ENCODE results near the gene ZDHHC14. TPM values are rescaled to one million over a fixed set of nuclear protein-coding genes. Genes with fewer than 3 reads are reported as not detected.

ZDHHC14 gene
- total and polyA plus RNA-seq, 2 experiments from 2014 or later, result 3.0 to 7.4 TPM

- TF ChIP-seq JUNB (IDR thresholded peaks at IDR 0.05; ENCODE audit: unreplicated experiment), result no peak
- TF ChIP-seq REST (IDR thresholded peaks at IDR 0.05; ENCODE audit: unreplicated experiment), result no peak
- no peak for TF ChIP-seq ETS1 (IDR thresholded peaks at IDR 0.05)
- TF ChIP-seq STAT1 (IDR thresholded peaks at IDR 0.05; ENCODE audit: unreplicated experiment), result no peak
- TF ChIP-seq CREB1 (CRISPR knock-in tag; IDR thresholded peaks at IDR 0.05; ENCODE audit: low read depth), result no peak
- no peak for TF ChIP-seq ZNF331 (CRISPR knock-in tag; IDR thresholded peaks at IDR 0.05; ENCODE audit: low read depth)
- TF ChIP-seq ZNF114 (CRISPR knock-in tag; IDR thresholded peaks at IDR 0.05), result no peak
- no peak for TF ChIP-seq EZH2phosphoT487 (IDR thresholded peaks at IDR 0.05; ENCODE audit: unreplicated experiment)
Observed at GRCh38 chr6:157652601-157653363, 271.8 kb downstream of the ZDHHC14 start (continued).

DNA sequence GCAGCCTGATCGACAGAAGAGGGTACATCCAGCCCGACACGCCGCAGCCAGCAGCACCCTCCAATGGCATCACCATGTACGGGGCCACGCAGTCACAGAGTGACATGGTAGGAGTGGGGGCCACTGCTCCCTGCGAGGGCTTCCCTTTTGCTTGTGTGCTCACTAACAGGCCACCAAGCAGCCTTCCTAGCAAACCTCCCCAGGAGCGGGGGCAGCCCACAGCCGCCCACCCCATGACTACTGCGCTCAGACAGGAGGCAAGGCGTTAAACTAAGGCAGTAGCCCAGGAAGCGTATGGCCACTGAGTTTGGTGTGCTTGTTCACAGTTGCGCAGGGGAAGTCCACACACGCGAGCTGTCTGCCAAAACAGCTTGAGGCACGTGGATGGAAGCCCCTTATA lies 272.5 kb downstream of the ZDHHC14 start:
- Histone ChIP-seq H3K9me2 (ENCODE audit: insufficient read depth) (no peaks in the 10 kb centered on the region), H3F3A (replicated peaks; ENCODE audit: low read depth) (no peaks in the 10 kb centered on the region), H3K4me1 (ENCODE audit: insufficient read depth) (no peaks in the 10 kb centered on the region), H3K4me2 (no peak overlapping the region), H3K36me3 (ENCODE audit: insufficient read depth) (no peaks in the 10 kb centered on the region), H3K79me2 (replicated peaks; ENCODE audit: insufficient read depth) (no peaks in the 10 kb centered on the region), H3K4me3 (no peak overlapping the region), H3K27me3 (ENCODE audit: insufficient read depth) (no peaks in the 10 kb centered on the region), H3K27ac (ENCODE audit: low read depth) (no peak overlapping the region), H4K20me1 (replicated peaks; ENCODE audit: insufficient read depth) (no peaks in the 10 kb centered on the region), H2AFZ (no peak overlapping the region)
- no peak for DNase-seq (ENCODE audit: low spot score)
- Mint-ChIP-seq H3K9me3 (no peaks in the 10 kb centered on the region), H3K4me3 (no peak overlapping the region), H3K4me1 (peaks cover 6% of the 10 kb centered on the region), H3K27ac (no peak overlapping the region), H3K36me3 (ENCODE audit: low read depth) (no peaks in the 10 kb centered on the region), H3K27me3 (ENCODE audit: insufficient read depth, low read depth, poor library complexity) (peaks cover 4% of the 10 kb centered on the region)
- TF ChIP-seq ZNF114 (CRISPR knock-in tag; IDR thresholded peaks at IDR 0.05), result no peak
- TF ChIP-seq CTCF (conservative IDR thresholded peaks at IDR 0.05; ENCODE audit: low read depth in 2 of 2), result peak in 1 of 2 experiments; percentile 18; a peak in 1 of 4 replicates
- ATAC-seq, result no peak; the same call in 2 of the 3 replicates
